WTC11 (cell line): Measurements from ENCODE around the gene SLC26A2. TPM values are rescaled to one million over a fixed set of nuclear protein-coding genes. Genes with fewer than 3 reads are reported as not detected.

Experiments
- ATAC-seq: fragments of 200-7000 bp; cut with Tn5 transposase; 2 replicates; pipeline ENCODE4 v1.10.0; 2021; ENCODE audit warnings: mild to moderate bottlenecking, moderate library complexity
- CTCF ChIA-PET: fragments of 300-600 bp; sonication (Branson Sonifier 250); formaldehyde crosslinking; loops from one replicate; lab custom pipeline; 2021; ENCODE audit warnings: antibody characterized with exemption; lab: Charles Lee
- POLR2A ChIA-PET: fragments of 350-600 bp; sonication (Branson Sonifier 250); formaldehyde crosslinking; loops from one replicate; lab custom pipeline; 2021; ENCODE audit warnings: antibody characterized with exemption; lab: Charles Lee
- DNase-seq: peaks from one replicate; pipeline ENCODE4 v3.0.0; 2021; ENCODE audit warnings: low spot score
- H3K27ac Mint-ChIP-seq: 2 replicates; pipeline ENCODE4 v1.8.0; 2021; ENCODE audit warnings: mixed read lengths
- H3K27me3 Mint-ChIP-seq: 2 replicates; pipeline ENCODE4 v1.8.0; 2021; ENCODE audit warnings: low read depth, mild to moderate bottlenecking, moderate library complexity, mixed read lengths
- H3K36me3 Mint-ChIP-seq: 2 replicates; pipeline ENCODE4 v1.8.0; 2021; ENCODE audit warnings: mixed read lengths
- H3K4me1 Mint-ChIP-seq: 2 replicates; pipeline ENCODE4 v1.8.0; 2022; ENCODE audit warnings: mixed read lengths
- H3K4me3 Mint-ChIP-seq: 2 replicates; pipeline ENCODE4 v1.8.0; 2021; ENCODE audit warnings: mild to moderate bottlenecking, moderate library complexity, mixed read lengths
- H3K9me3 Mint-ChIP-seq: 2 replicates; pipeline ENCODE4 v1.8.0; 2021; ENCODE audit warnings: mixed read lengths
- CBFB ChIP-seq: sonication (generic); formaldehyde crosslinking; IDR thresholded peaks from 2 replicates; pipeline ENCODE4 v1.8.1; 2022; ENCODE audit warnings: mild to moderate bottlenecking, low read depth, missing genetic modification reagents
- ETV6 ChIP-seq: sonication (generic); formaldehyde crosslinking; IDR thresholded peaks from 2 replicates; pipeline ENCODE4 v1.8.1; 2022; ENCODE audit warnings: mild to moderate bottlenecking, missing genetic modification reagents
- FOXK1 ChIP-seq: sonication (generic); formaldehyde crosslinking; IDR thresholded peaks from 2 replicates; pipeline ENCODE4 v1.8.0; 2022; ENCODE audit warnings: mild to moderate bottlenecking, moderate library complexity, missing genetic modification reagents
- GTF2I ChIP-seq: fragments of 250-450 bp; sonication (Bioruptor Pico); conservative IDR thresholded peaks from 2 replicates; pipeline ENCODE4 v1.4.0; 2021; ENCODE audit warnings: mild to moderate bottlenecking
- IRF2 ChIP-seq: sonication (generic); formaldehyde crosslinking; IDR thresholded peaks from 2 replicates; pipeline ENCODE4 v1.8.0; 2022; ENCODE audit warnings: low read depth, missing genetic modification reagents, borderline replicate concordance
- JAZF1 ChIP-seq: fragments of 250-450 bp; sonication (Bioruptor Pico); IDR thresholded peaks from 2 replicates; pipeline ENCODE4 v1.9.0; 2021; ENCODE audit warnings: moderate library complexity, mild to moderate bottlenecking, inconsistent platforms
- NFE2L1 ChIP-seq: sonication (generic); formaldehyde crosslinking; IDR thresholded peaks from 2 replicates; pipeline ENCODE4 v1.8.1; 2023; ENCODE audit warnings: missing genetic modification reagents
- NR3C1 ChIP-seq: sonication (generic); formaldehyde crosslinking; conservative IDR thresholded peaks from 2 replicates; pipeline ENCODE4 v1.8.1; 2023; ENCODE audit warnings: low read depth, mild to moderate bottlenecking, missing genetic modification reagents
- RELA ChIP-seq: sonication (generic); formaldehyde crosslinking; IDR thresholded peaks from 2 replicates; pipeline ENCODE4 v1.8.1; 2022; ENCODE audit warnings: missing genetic modification reagents, mild to moderate bottlenecking, borderline replicate concordance
- SMAD3 ChIP-seq: sonication (generic); formaldehyde crosslinking; IDR thresholded peaks from 2 replicates; pipeline ENCODE4 v1.8.0; 2022; ENCODE audit warnings: missing genetic modification reagents, mild to moderate bottlenecking, borderline replicate concordance
- TEAD4 ChIP-seq: sonication (generic); formaldehyde crosslinking; IDR thresholded peaks from 2 replicates; pipeline ENCODE4 v1.8.0; 2022; ENCODE audit warnings: mild to moderate bottlenecking, missing genetic modification reagents
- ZNF232 ChIP-seq: sonication (generic); formaldehyde crosslinking; IDR thresholded peaks from 2 replicates; pipeline ENCODE4 v1.8.0; 2022; ENCODE audit warnings: mild to moderate bottlenecking, missing genetic modification reagents
- total RNA-seq: library from RNA; stranded (reverse); gene quantifications from 3 replicates; pipeline ENCODE4 v1.2.3, GENCODE V29; 2021
- TF ChIP-seq, protein P1 (sequence below): sonication (generic); formaldehyde crosslinking; IDR thresholded peaks from 2 replicates; pipeline ENCODE4 v1.8.1; 2023; ENCODE audit warnings: mild to moderate bottlenecking, missing genetic modification reagents, moderate library complexity
- TF ChIP-seq, protein P2 (sequence below): sonication (generic); formaldehyde crosslinking; IDR thresholded peaks from 2 replicates; pipeline ENCODE4 v1.8.1; 2023; ENCODE audit warnings: mild to moderate bottlenecking, moderate library complexity, missing genetic modification reagents
- TF ChIP-seq, protein P3 (sequence below): sonication (generic); formaldehyde crosslinking; IDR thresholded peaks from 2 replicates; pipeline ENCODE4 v1.8.1; 2023; ENCODE audit warnings: mild to moderate bottlenecking, missing genetic modification reagents, borderline replicate concordance
- TF ChIP-seq, protein P4 (sequence below): sonication (generic); formaldehyde crosslinking; IDR thresholded peaks from 2 replicates; pipeline ENCODE4 v1.8.0; 2022; ENCODE audit warnings: mild to moderate bottlenecking, missing genetic modification reagents
- TF ChIP-seq, protein P5 (sequence below): sonication (generic); formaldehyde crosslinking; IDR thresholded peaks from 2 replicates; pipeline ENCODE4 v1.8.0; 2022; ENCODE audit warnings: missing genetic modification reagents
- TF ChIP-seq, protein P6 (sequence below): sonication (generic); formaldehyde crosslinking; IDR thresholded peaks from 2 replicates; pipeline ENCODE4 v1.8.0; 2023; ENCODE audit warnings: missing genetic modification reagents, mild to moderate bottlenecking, borderline replicate concordance
- TF ChIP-seq, protein P7 (sequence below): sonication (generic); formaldehyde crosslinking; IDR thresholded peaks from 2 replicates; pipeline ENCODE4 v1.8.0; 2022; ENCODE audit warnings: mild to moderate bottlenecking, missing genetic modification reagents

Gene SLC26A2
- total RNA-seq, 1 experiment from 2014 or later, result 11.1 TPM

DNA sequence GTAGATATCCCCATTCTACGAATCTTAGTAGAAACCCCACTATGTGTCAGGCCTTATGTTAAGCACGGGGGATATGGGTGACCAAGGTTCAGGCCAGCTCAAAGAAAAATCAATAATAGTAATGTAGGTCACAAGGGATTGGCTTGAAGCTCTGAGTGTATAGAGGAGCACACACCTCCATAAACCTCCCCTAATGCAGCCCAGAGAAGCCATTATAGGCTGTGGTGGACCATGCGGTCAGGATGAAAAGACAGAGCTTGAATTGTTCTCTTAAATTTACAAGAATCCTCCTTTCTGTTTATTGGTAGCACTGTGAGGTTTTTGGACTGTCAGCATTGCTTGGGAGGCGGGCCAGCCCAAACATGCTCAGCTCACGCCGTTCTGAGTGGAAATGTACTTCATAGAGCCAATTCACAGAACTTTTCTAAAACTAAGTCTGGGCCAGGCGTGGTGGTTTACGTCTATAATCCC is 25.1 kb upstream of the SLC26A2 start (continued):
- TF ChIP-seq, protein P1, sequence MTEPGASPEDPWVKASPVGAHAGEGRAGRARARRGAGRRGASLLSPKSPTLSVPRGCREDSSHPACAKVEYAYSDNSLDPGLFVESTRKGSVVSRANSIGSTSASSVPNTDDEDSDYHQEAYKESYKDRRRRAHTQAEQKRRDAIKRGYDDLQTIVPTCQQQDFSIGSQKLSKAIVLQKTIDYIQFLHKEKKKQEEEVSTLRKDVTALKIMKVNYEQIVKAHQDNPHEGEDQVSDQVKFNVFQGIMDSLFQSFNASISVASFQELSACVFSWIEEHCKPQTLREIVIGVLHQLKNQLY (CRISPR knock-in tag), result no peak
- TF ChIP-seq IRF2 (CRISPR knock-in tag), result no peak
- TF ChIP-seq TEAD4 (CRISPR knock-in tag), result no peak
- no peak for TF ChIP-seq ZNF232 (CRISPR knock-in tag)
- TF ChIP-seq, protein P2, sequence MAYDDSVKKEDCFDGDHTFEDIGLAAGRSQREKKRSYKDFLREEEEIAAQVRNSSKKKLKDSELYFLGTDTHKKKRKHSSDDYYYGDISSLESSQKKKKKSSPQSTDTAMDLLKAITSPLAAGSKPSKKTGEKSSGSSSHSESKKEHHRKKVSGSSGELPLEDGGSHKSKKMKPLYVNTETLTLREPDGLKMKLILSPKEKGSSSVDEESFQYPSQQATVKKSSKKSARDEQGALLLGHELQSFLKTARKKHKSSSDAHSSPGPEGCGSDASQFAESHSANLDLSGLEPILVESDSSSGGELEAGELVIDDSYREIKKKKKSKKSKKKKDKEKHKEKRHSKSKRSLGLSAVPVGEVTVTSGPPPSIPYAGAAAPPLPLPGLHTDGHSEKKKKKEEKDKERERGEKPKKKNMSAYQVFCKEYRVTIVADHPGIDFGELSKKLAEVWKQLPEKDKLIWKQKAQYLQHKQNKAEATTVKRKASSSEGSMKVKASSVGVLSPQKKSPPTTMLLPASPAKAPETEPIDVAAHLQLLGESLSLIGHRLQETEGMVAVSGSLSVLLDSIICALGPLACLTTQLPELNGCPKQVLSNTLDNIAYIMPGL (CRISPR knock-in tag), result no peak
- no peak for TF ChIP-seq GTF2I
- TF ChIP-seq, protein P3, sequence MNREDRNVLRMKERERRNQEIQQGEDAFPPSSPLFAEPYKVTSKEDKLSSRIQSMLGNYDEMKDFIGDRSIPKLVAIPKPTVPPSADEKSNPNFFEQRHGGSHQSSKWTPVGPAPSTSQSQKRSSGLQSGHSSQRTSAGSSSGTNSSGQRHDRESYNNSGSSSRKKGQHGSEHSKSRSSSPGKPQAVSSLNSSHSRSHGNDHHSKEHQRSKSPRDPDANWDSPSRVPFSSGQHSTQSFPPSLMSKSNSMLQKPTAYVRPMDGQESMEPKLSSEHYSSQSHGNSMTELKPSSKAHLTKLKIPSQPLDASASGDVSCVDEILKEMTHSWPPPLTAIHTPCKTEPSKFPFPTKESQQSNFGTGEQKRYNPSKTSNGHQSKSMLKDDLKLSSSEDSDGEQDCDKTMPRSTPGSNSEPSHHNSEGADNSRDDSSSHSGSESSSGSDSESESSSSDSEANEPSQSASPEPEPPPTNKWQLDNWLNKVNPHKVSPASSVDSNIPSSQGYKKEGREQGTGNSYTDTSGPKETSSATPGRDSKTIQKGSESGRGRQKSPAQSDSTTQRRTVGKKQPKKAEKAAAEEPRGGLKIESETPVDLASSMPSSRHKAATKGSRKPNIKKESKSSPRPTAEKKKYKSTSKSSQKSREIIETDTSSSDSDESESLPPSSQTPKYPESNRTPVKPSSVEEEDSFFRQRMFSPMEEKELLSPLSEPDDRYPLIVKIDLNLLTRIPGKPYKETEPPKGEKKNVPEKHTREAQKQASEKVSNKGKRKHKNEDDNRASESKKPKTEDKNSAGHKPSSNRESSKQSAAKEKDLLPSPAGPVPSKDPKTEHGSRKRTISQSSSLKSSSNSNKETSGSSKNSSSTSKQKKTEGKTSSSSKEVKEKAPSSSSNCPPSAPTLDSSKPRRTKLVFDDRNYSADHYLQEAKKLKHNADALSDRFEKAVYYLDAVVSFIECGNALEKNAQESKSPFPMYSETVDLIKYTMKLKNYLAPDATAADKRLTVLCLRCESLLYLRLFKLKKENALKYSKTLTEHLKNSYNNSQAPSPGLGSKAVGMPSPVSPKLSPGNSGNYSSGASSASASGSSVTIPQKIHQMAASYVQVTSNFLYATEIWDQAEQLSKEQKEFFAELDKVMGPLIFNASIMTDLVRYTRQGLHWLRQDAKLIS, result no peak

DNA sequence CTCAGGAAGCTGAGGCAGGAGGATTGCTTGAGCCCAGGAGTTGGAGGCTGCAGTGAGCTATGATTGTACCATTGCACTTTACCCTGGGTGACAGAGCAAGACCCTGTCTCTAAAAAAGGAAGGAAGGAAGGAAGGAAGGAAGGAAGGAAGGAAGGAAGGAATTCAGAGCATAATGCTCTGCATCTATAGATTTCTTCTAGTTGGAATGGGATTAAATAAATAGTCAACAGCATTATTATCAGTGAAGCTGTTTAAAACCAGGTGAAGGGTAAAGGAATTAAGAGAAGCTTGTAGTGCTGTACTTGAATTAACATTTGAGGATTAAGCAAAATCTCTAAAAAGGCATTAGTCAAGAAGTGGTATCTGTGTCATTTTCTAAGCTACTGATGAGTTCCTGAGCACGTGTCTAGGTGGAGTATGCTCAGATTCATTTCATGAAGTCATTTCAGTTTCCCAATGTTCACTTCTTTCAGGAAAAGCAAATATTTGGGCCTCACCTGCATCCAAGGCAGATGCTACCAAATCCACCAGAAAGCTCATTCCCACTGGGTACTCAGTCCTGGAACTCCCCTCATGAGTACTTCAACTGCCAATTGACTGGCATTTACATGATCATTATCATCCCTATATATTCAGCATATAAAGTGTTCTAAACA is 24.4 kb upstream of the SLC26A2 start:
- peaks cover 6% of the 10 kb centered on the region; the same call in 1 of the 2 replicates for H3K4me1 Mint-ChIP-seq
- no peaks in the 10 kb centered on the region for H3K9me3 Mint-ChIP-seq
- no peaks in the 10 kb centered on the region for H3K36me3 Mint-ChIP-seq
- CTCF ChIA-PET, result interaction anchor here (0.8 to 3.2 kb wide), 6 partner anchors 24 to 337 kb away, joined by 3 to 18 read pairs (median 3); partner anchors contain the start of gene SLC26A2
- H3K27ac Mint-ChIP-seq, result no peak overlapping the region
- POLR2A ChIA-PET, result no interaction called here
- no peaks in the 10 kb centered on the region for H3K27me3 Mint-ChIP-seq
- ATAC-seq (no peak), DNase-seq (no peak)
- H3K4me3 Mint-ChIP-seq, result no peak overlapping the region
- TF ChIP-seq, protein P4, sequence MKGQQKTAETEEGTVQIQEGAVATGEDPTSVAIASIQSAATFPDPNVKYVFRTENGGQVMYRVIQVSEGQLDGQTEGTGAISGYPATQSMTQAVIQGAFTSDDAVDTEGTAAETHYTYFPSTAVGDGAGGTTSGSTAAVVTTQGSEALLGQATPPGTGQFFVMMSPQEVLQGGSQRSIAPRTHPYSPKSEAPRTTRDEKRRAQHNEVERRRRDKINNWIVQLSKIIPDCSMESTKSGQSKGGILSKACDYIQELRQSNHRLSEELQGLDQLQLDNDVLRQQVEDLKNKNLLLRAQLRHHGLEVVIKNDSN (CRISPR knock-in tag), result no peak
- TF ChIP-seq, protein P5, sequence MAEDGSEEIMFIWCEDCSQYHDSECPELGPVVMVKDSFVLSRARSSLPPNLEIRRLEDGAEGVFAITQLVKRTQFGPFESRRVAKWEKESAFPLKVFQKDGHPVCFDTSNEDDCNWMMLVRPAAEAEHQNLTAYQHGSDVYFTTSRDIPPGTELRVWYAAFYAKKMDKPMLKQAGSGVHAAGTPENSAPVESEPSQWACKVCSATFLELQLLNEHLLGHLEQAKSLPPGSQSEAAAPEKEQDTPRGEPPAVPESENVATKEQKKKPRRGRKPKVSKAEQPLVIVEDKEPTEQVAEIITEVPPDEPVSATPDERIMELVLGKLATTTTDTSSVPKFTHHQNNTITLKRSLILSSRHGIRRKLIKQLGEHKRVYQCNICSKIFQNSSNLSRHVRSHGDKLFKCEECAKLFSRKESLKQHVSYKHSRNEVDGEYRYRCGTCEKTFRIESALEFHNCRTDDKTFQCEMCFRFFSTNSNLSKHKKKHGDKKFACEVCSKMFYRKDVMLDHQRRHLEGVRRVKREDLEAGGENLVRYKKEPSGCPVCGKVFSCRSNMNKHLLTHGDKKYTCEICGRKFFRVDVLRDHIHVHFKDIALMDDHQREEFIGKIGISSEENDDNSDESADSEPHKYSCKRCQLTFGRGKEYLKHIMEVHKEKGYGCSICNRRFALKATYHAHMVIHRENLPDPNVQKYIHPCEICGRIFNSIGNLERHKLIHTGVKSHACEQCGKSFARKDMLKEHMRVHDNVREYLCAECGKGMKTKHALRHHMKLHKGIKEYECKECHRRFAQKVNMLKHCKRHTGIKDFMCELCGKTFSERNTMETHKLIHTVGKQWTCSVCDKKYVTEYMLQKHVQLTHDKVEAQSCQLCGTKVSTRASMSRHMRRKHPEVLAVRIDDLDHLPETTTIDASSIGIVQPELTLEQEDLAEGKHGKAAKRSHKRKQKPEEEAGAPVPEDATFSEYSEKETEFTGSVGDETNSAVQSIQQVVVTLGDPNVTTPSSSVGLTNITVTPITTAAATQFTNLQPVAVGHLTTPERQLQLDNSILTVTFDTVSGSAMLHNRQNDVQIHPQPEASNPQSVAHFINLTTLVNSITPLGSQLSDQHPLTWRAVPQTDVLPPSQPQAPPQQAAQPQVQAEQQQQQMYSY (CRISPR knock-in tag), result no peak
- TF ChIP-seq ZNF232 (CRISPR knock-in tag) (no peak), CBFB (no peak), ETV6 (CRISPR knock-in tag) (no peak), NR3C1 (CRISPR knock-in tag) (no peak), JAZF1 (CRISPR knock-in tag) (no peak), SMAD3 (CRISPR knock-in tag) (no peak), NFE2L1 (no peak), RELA (CRISPR knock-in tag) (no peak), FOXK1 (CRISPR knock-in tag) (no peak)
- TF ChIP-seq, protein P6, sequence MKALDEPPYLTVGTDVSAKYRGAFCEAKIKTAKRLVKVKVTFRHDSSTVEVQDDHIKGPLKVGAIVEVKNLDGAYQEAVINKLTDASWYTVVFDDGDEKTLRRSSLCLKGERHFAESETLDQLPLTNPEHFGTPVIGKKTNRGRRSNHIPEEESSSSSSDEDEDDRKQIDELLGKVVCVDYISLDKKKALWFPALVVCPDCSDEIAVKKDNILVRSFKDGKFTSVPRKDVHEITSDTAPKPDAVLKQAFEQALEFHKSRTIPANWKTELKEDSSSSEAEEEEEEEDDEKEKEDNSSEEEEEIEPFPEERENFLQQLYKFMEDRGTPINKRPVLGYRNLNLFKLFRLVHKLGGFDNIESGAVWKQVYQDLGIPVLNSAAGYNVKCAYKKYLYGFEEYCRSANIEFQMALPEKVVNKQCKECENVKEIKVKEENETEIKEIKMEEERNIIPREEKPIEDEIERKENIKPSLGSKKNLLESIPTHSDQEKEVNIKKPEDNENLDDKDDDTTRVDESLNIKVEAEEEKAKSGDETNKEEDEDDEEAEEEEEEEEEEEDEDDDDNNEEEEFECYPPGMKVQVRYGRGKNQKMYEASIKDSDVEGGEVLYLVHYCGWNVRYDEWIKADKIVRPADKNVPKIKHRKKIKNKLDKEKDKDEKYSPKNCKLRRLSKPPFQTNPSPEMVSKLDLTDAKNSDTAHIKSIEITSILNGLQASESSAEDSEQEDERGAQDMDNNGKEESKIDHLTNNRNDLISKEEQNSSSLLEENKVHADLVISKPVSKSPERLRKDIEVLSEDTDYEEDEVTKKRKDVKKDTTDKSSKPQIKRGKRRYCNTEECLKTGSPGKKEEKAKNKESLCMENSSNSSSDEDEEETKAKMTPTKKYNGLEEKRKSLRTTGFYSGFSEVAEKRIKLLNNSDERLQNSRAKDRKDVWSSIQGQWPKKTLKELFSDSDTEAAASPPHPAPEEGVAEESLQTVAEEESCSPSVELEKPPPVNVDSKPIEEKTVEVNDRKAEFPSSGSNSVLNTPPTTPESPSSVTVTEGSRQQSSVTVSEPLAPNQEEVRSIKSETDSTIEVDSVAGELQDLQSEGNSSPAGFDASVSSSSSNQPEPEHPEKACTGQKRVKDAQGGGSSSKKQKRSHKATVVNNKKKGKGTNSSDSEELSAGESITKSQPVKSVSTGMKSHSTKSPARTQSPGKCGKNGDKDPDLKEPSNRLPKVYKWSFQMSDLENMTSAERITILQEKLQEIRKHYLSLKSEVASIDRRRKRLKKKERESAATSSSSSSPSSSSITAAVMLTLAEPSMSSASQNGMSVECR (CRISPR knock-in tag), result no peak
- TF ChIP-seq, protein P7, sequence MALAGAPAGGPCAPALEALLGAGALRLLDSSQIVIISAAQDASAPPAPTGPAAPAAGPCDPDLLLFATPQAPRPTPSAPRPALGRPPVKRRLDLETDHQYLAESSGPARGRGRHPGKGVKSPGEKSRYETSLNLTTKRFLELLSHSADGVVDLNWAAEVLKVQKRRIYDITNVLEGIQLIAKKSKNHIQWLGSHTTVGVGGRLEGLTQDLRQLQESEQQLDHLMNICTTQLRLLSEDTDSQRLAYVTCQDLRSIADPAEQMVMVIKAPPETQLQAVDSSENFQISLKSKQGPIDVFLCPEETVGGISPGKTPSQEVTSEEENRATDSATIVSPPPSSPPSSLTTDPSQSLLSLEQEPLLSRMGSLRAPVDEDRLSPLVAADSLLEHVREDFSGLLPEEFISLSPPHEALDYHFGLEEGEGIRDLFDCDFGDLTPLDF, result no peak
